ENCODE results near the gene MRAS. TPM values are rescaled to one million over a fixed set of nuclear protein-coding genes. Genes with fewer than 3 reads are reported as not detected.

MRAS gene
- total and polyA plus RNA-seq, 2 of the 13 experiments (the other 11 are each of a cell fraction or from before 2014, with no cell fraction given) = 8.8 to 36.2 TPM

DNA sequence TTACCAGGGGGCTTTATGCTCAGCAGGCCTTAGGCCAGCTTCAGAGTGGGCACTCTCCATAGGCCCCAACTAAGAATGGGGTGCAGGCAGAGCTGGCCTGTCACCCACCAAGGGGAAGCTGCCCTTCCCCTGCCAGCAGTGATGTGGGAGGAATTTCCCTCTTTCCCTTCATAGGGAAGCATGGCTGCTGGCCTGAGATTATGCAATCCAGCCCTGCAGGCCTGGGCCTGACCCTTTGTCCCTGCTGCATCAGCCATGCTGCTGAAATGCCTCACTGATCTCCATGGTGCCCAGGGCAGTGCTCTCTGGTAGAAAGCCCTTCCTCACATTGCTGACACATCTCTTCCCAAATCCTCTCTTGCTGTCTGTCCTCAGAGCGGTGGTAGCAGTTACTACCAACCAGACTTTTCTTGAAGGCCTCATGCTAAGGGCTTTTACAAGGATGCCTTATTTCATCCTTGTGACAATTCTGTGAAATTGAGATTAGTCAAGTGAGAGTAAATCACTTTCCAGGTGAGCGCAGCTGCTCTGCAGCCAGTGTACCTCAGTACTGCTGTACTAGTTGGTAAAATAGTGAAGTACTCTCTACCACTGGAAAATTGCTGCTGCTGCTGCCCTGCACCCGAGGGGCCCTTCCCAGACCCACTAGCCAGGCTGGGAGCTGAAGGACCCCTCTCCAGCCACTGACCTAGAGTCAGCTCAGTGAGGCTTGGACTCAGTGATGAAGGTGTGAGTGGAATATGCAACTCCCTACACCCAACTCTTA is 33.8 kb downstream of the MRAS start (continued):
- no peak for TF ChIP-seq HNF4G (IDR thresholded peaks at IDR 0.05; ENCODE audit: borderline replicate concordance, low read depth, low read length)
- 0 out of 2 replicates have a peak, but pooled peaks have one; percentile 21 for TF ChIP-seq HNF4G (CRISPR knock-in tag; IDR thresholded peaks at IDR 0.05; ENCODE audit: borderline replicate concordance, low read depth)
- peak; percentile 55 for TF ChIP-seq HNF4A (CRISPR knock-in tag; IDR thresholded peaks at IDR 0.05)
- no peak for TF ChIP-seq ZKSCAN1 (IDR thresholded peaks at IDR 0.05; ENCODE audit: low read length)
- peak; percentile 40; the same call in 1 of the 2 replicates for TF ChIP-seq SPEN (CRISPR knock-in tag; IDR thresholded peaks at IDR 0.05; ENCODE audit: low read depth)
- TF ChIP-seq, protein P1, sequence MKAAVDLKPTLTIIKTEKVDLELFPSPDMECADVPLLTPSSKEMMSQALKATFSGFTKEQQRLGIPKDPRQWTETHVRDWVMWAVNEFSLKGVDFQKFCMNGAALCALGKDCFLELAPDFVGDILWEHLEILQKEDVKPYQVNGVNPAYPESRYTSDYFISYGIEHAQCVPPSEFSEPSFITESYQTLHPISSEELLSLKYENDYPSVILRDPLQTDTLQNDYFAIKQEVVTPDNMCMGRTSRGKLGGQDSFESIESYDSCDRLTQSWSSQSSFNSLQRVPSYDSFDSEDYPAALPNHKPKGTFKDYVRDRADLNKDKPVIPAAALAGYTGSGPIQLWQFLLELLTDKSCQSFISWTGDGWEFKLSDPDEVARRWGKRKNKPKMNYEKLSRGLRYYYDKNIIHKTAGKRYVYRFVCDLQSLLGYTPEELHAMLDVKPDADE (CRISPR knock-in tag; IDR thresholded peaks at IDR 0.05) = no peak
- TF ChIP-seq, protein P2, sequence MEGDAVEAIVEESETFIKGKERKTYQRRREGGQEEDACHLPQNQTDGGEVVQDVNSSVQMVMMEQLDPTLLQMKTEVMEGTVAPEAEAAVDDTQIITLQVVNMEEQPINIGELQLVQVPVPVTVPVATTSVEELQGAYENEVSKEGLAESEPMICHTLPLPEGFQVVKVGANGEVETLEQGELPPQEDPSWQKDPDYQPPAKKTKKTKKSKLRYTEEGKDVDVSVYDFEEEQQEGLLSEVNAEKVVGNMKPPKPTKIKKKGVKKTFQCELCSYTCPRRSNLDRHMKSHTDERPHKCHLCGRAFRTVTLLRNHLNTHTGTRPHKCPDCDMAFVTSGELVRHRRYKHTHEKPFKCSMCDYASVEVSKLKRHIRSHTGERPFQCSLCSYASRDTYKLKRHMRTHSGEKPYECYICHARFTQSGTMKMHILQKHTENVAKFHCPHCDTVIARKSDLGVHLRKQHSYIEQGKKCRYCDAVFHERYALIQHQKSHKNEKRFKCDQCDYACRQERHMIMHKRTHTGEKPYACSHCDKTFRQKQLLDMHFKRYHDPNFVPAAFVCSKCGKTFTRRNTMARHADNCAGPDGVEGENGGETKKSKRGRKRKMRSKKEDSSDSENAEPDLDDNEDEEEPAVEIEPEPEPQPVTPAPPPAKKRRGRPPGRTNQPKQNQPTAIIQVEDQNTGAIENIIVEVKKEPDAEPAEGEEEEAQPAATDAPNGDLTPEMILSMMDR (CRISPR knock-in tag; IDR thresholded peaks at IDR 0.05) = no peak
- no peak for TF ChIP-seq TOPORS (CRISPR knock-in tag; IDR thresholded peaks at IDR 0.05)
- peak; percentile 80 for TF ChIP-seq YY1 (IDR thresholded peaks at IDR 0.05; ENCODE audit: insufficient read depth, insufficient replicate concordance, low read depth, low read length)
- TF ChIP-seq ZNF383 (CRISPR knock-in tag; IDR thresholded peaks at IDR 0.05; ENCODE audit: borderline replicate concordance) = no peak
- TF ChIP-seq TMF1 (CRISPR knock-in tag; IDR thresholded peaks at IDR 0.05; ENCODE audit: low read depth) = no peak
- no peak for TF ChIP-seq HMG20A (CRISPR knock-in tag; IDR thresholded peaks at IDR 0.05; ENCODE audit: borderline replicate concordance)
- TF ChIP-seq TAF1 (CRISPR knock-in tag; IDR thresholded peaks at IDR 0.05) = no peak
- TF ChIP-seq SSRP1 (CRISPR knock-in tag; IDR thresholded peaks at IDR 0.05) = no peak
- no peak for TF ChIP-seq ZNF333 (CRISPR knock-in tag; IDR thresholded peaks at IDR 0.05; ENCODE audit: borderline replicate concordance)
- TF ChIP-seq, protein P3, sequence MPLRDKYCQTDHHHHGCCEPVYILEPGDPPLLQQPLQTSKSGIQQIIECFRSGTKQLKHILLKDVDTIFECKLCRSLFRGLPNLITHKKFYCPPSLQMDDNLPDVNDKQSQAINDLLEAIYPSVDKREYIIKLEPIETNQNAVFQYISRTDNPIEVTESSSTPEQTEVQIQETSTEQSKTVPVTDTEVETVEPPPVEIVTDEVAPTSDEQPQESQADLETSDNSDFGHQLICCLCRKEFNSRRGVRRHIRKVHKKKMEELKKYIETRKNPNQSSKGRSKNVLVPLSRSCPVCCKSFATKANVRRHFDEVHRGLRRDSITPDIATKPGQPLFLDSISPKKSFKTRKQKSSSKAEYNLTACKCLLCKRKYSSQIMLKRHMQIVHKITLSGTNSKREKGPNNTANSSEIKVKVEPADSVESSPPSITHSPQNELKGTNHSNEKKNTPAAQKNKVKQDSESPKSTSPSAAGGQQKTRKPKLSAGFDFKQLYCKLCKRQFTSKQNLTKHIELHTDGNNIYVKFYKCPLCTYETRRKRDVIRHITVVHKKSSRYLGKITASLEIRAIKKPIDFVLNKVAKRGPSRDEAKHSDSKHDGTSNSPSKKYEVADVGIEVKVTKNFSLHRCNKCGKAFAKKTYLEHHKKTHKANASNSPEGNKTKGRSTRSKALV (CRISPR knock-in tag; IDR thresholded peaks at IDR 0.05) = no peak
- no peak for TF ChIP-seq ZNF441 (CRISPR knock-in tag; IDR thresholded peaks at IDR 0.05; ENCODE audit: borderline replicate concordance)
- TF ChIP-seq, protein P4, sequence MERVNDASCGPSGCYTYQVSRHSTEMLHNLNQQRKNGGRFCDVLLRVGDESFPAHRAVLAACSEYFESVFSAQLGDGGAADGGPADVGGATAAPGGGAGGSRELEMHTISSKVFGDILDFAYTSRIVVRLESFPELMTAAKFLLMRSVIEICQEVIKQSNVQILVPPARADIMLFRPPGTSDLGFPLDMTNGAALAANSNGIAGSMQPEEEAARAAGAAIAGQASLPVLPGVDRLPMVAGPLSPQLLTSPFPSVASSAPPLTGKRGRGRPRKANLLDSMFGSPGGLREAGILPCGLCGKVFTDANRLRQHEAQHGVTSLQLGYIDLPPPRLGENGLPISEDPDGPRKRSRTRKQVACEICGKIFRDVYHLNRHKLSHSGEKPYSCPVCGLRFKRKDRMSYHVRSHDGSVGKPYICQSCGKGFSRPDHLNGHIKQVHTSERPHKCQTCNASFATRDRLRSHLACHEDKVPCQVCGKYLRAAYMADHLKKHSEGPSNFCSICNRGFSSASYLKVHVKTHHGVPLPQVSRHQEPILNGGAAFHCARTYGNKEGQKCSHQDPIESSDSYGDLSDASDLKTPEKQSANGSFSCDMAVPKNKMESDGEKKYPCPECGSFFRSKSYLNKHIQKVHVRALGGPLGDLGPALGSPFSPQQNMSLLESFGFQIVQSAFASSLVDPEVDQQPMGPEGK (CRISPR knock-in tag; IDR thresholded peaks at IDR 0.05) = 0 out of 2 replicates have a peak, but pooled peaks have one; percentile 21
- no peak for TF ChIP-seq ZKSCAN8 (CRISPR knock-in tag; IDR thresholded peaks at IDR 0.05; ENCODE audit: borderline replicate concordance)
- TF ChIP-seq, protein P5, sequence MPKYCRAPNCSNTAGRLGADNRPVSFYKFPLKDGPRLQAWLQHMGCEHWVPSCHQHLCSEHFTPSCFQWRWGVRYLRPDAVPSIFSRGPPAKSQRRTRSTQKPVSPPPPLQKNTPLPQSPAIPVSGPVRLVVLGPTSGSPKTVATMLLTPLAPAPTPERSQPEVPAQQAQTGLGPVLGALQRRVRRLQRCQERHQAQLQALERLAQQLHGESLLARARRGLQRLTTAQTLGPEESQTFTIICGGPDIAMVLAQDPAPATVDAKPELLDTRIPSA (CRISPR knock-in tag; IDR thresholded peaks at IDR 0.05; ENCODE audit: borderline replicate concordance) = no peak
- TF ChIP-seq TEAD3 (CRISPR knock-in tag; optimal IDR thresholded peaks at IDR 0.05; ENCODE audit: borderline replicate concordance) = peak; percentile 45
- TF ChIP-seq ZNF350 (CRISPR knock-in tag; IDR thresholded peaks at IDR 0.05; ENCODE audit: borderline replicate concordance, low read depth) = no peak
- TF ChIP-seq ZNF263 (CRISPR knock-in tag; IDR thresholded peaks at IDR 0.05) = peak; percentile 62; the same call in 1 of the 2 replicates
